GM08714 (cell line): ENCODE data around the gene PTPN5.
"Not testable (repeated sequence)": the region's sequence is repeated elsewhere in the genome, so short reads cannot be mapped to it uniquely, and the experiment has no call there.

Experiments
- H3K4me3 ChIP-seq: fragments of 200-500 bp; sonication (Bioruptor generic); 2 replicates; pipeline ENCODE4 v1.5.1; 2014; ENCODE audit warnings: mild to moderate bottlenecking, low read length, inconsistent platforms
- ZNF274 ChIP-seq: IDR thresholded peaks from 2 replicates; pipeline ENCODE4 v1.6.1; 2012; ENCODE audit warnings: mild to moderate bottlenecking, low read depth, low read length

Gene PTPN5

DNA sequence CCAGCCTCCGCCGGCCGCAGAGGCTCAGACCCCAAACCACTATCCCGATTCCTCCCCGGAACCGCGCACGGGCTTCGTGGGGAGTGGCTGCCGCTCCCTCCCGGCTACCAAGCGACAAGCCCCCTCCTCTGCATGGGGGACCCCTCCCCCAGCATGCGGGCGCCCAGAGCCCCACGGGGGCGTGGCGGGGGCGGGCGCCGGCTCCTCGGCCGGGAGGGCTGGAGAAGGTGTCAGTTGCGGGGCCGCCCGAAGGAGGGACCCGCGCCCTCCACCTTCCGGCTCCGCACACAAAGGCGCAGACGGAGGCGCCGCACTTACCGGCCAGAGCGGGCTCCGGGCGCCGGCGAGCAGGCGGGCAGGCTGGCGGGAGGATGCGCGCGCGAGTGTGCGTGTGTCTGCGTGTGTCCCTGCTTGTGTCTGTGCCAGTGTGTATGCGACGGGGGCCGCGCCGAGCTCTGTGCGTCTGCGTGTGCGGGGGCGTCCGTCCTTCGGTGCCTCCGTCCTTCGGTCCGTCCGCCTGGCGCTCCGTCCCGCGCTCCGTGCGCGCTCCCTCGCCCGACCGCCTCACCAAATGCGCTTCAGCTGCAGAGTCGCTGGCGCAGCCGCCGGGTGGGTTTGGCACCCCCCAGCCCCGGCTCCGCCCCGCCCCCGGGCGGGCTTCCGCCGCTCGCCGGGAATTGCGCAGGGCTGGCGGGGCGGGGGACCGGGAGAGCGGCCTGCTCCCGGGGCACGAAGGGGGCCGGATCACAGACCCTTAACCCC lies at the start of gene PTPN5:
PTPN5 (minus strand) TSS at position 592 of the 762 bp plus-strand sequence. CDS start 19,840 bp downstream, outside the sequence.
- H3K4me3 ChIP-seq = no peak within 1 kb of the TSS
- no peak for TF ChIP-seq ZNF274

- TF ChIP-seq ZNF274 = no peak
These were observed 44.8 kb upstream of the PTPN5 start for GRCh38 chr11:18836417-18836816.

GRCh38 chr11:18834754-18835466 lies 43.3 kb upstream of the PTPN5 start:
- H3K4me3 ChIP-seq = no peak overlapping the region
- no peak for TF ChIP-seq ZNF274

More at GRCh38 chr11:18836417-18836816, 44.8 kb upstream of the PTPN5 start:
- no peak overlapping the region for H3K4me3 ChIP-seq

GRCh38 chr11:18820160-18820559 lies 28.6 kb upstream of the PTPN5 start:
- H3K4me3 ChIP-seq = not testable (repeated sequence)

DNA sequence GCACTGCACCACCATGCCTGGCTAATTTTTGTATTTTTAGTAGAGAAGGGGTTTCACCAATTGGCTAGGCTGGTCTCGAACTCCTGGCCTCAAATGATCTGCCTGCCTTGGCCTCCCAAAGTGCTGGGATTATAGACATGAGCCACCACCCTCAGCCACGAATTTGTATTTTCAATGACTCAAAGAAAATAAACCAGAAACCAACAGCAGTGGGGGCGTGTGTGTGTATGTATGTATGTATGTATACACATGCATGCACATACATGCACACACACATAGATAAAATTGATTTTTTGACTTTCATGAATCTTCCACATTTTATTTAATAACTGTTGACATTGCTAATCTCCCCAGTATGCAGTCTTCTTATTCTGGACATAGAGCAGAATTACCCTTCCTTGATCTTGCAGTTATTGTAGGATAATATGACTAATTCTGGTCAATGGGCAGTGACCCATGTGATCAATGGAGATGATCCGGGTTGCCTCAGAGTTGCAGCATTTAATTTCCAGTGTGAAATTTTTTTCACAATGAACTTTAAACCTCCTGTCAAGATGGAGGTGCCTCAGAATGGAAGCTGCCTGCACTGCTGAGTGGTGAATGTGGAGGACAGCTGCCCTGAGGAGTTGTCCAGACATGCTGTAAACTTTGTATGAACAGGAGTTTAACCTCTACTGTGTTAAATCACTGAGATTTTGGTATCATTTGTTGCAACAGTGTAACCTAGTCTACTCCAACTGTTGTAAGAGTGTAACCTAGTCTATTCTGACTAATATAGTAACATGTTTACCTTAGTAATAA lies 12.8 kb upstream of the PTPN5 start:
- TF ChIP-seq ZNF274 = no peak
- no peak overlapping the region for H3K4me3 ChIP-seq

GRCh38 chr11:18802381-18803257 lies 11.0 kb upstream of the PTPN5 start:
- no peak for TF ChIP-seq ZNF274
- no peak overlapping the region for H3K4me3 ChIP-seq

- TF ChIP-seq ZNF274 = no peak
- H3K4me3 ChIP-seq = no peak overlapping the region
These were observed 7.3 kb upstream of the PTPN5 start for GRCh38 chr11:18798799-18799469.

GRCh38 chr11:18794956-18795355 lies 3.4 kb upstream of the PTPN5 start:
- TF ChIP-seq ZNF274 = no peak
- H3K4me3 ChIP-seq = no peak overlapping the region

DNA sequence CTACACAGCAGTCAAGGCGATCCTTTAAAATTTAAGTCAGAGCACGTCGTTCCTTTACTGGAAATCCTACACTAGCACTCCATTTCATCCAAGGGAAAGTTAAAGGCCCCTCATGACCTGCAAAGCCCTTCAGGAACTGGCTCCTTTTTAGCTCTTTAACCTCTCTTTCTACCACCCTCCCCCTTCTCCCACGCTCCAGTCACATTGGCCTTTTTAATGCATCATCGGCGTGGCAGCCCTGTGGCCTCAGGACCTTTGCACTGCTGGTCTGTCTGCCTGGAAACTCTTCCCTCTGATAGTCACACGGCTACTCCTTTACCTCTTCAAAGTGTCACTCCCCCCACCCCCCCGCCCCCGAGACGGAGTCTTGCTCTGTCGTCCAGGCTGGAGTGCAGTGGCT lies 1.2 kb upstream of the PTPN5 start:
- no peak overlapping the region for H3K4me3 ChIP-seq
- no peak for TF ChIP-seq ZNF274

GRCh38 chr11:18791969-18792628 lies 501 bp upstream of the PTPN5 start:
- no peak for TF ChIP-seq ZNF274

GRCh38 chr11:18790883-18791206 lies 753 bp downstream of the PTPN5 start:
- H3K4me3 ChIP-seq = no peak overlapping the region
- no peak for TF ChIP-seq ZNF274

More at GRCh38 chr11:18791969-18792628, 501 bp upstream of the PTPN5 start:
- H3K4me3 ChIP-seq = no peak overlapping the region

GRCh38 chr11:18789942-18790341 lies 1.7 kb downstream of the PTPN5 start:
- no peak overlapping the region for H3K4me3 ChIP-seq
- no peak for TF ChIP-seq ZNF274

DNA sequence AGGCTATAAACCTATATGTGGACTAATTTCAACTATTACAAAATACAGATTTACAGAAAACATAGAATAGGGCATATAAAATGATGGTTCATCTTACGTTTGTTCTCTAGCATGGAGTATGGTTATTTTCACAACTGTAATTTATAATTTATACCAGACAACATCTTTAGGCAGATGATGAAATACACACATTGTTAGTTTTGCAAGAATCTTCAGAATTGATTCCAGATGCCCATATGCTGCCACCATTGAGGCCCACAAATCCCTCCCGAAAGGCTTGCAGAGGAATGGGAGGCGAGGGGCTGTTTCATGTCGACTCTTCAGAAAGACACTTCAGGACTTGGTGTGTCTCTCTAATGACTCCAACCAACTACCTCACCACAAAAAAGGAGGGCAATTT lies 6.2 kb downstream of the PTPN5 start:
- no peak overlapping the region for H3K4me3 ChIP-seq
- no peak for TF ChIP-seq ZNF274
